H9 (cell line): ENCODE data around the gene SLC16A10. TPM values are rescaled to one million over a fixed set of nuclear protein-coding genes. Genes with fewer than 3 reads are reported as not detected.

ENCODE experiments used
- DNase-seq: peaks from one replicate; pipeline ENCODE4 v3.0.0-alpha.2; 2017
- H2AFZ ChIP-seq: one replicate; pipeline ENCODE4 v1.6.1; 2013; ENCODE audit warnings: mild to moderate bottlenecking, low read length, control low read depth, moderate library complexity
- H2AK5ac ChIP-seq: 2 replicates; pipeline ENCODE4 v1.6.1; 2013; ENCODE audit warnings: low read length, control low read depth, mixed read lengths; ENCODE audit not compliant: insufficient read length
- H2BK120ac ChIP-seq: one replicate; pipeline ENCODE4 v1.6.1; 2013; ENCODE audit warnings: low read depth, mild to moderate bottlenecking, low read length, control low read depth, inconsistent platforms; ENCODE audit not compliant: poor library complexity, severe bottlenecking
- H2BK12ac ChIP-seq: 2 replicates; pipeline ENCODE4 v1.6.1; 2013; ENCODE audit warnings: low read length, control low read depth, mixed read lengths, low read depth; ENCODE audit not compliant: insufficient read length
- H2BK15ac ChIP-seq: 2 replicates; pipeline ENCODE4 v1.6.1; 2013; ENCODE audit warnings: low read depth, low read length, control low read depth
- H2BK20ac ChIP-seq: one replicate; pipeline ENCODE4 v1.6.1; 2013; ENCODE audit warnings: low read depth, mild to moderate bottlenecking, low read length, control low read depth, inconsistent platforms; ENCODE audit not compliant: poor library complexity, severe bottlenecking
- H2BK5ac ChIP-seq: 2 replicates; pipeline ENCODE4 v1.6.1; 2013; ENCODE audit warnings: low read length, control low read depth, mixed read lengths; ENCODE audit not compliant: insufficient read length
- H3K14ac ChIP-seq: 2 replicates; pipeline ENCODE4 v1.6.1; 2013; ENCODE audit warnings: low read length, control low read depth; ENCODE audit not compliant: insufficient read depth
- H3K18ac ChIP-seq: 2 replicates; pipeline ENCODE4 v1.6.1; 2013; ENCODE audit warnings: low read depth, mild to moderate bottlenecking, mixed read lengths, low read length, control low read depth; ENCODE audit not compliant: insufficient read length
- H3K23ac ChIP-seq: 2 replicates; pipeline ENCODE4 v1.6.1; 2013; ENCODE audit warnings: low read length, control low read depth, mixed read lengths, low read depth; ENCODE audit not compliant: insufficient read length
- H3K23me2 ChIP-seq: 2 replicates; pipeline ENCODE4 v1.6.1; 2013; ENCODE audit warnings: low read depth, mild to moderate bottlenecking, mixed read lengths, low read length, control low read depth; ENCODE audit not compliant: insufficient read length, poor library complexity, severe bottlenecking
- H3K27ac ChIP-seq: 2 replicates; pipeline ENCODE4 v1.5.1; 2013; ENCODE audit warnings: low read length, control low read depth, mixed read lengths, low read depth; ENCODE audit not compliant: insufficient read length
- H3K27me3 ChIP-seq: 2 replicates; pipeline ENCODE4 v1.6.1; 2013; ENCODE audit warnings: low read length, control low read depth, inconsistent platforms; ENCODE audit not compliant: insufficient read depth
- H3K4ac ChIP-seq: 2 replicates; pipeline ENCODE4 v1.6.1; 2013; ENCODE audit warnings: low read depth, mild to moderate bottlenecking, control low read depth, inconsistent platforms, low read length, moderate library complexity
- H3K4me1 ChIP-seq: 2 replicates; pipeline ENCODE4 v1.6.1; 2013; ENCODE audit warnings: low read length, control low read depth, inconsistent platforms; ENCODE audit not compliant: insufficient read depth
- H3K4me2 ChIP-seq: 2 replicates; pipeline ENCODE4 v1.6.1; 2013; ENCODE audit warnings: low read length, control low read depth, mixed read lengths; ENCODE audit not compliant: insufficient read length, insufficient read depth
- H3K56ac ChIP-seq: 2 replicates; pipeline ENCODE4 v1.6.1; 2013; ENCODE audit warnings: low read depth, mild to moderate bottlenecking, mixed read lengths, low read length, control low read depth; ENCODE audit not compliant: insufficient read length
- H3K79me1 ChIP-seq: 2 replicates; pipeline ENCODE4 v1.6.1; 2013; ENCODE audit warnings: low read depth, mild to moderate bottlenecking, moderate library complexity, low read length, control low read depth, inconsistent platforms; ENCODE audit not compliant: insufficient read depth, poor library complexity, severe bottlenecking
- H3K79me2 ChIP-seq: 2 replicates; pipeline ENCODE4 v1.6.1; 2013; ENCODE audit warnings: low read length, control low read depth, inconsistent platforms; ENCODE audit not compliant: insufficient read depth
- H3K9ac ChIP-seq: 2 replicates; pipeline ENCODE4 v1.6.1; 2013; ENCODE audit warnings: low read length, control low read depth, mixed read lengths; ENCODE audit not compliant: insufficient read length; ENCODE audit errors: extremely low read depth
- H3K9me3 ChIP-seq: one replicate; pipeline ENCODE4 v1.6.1; 2013; ENCODE audit warnings: low read depth, low read length, inconsistent platforms; ENCODE audit not compliant: control insufficient read depth
- H3T11ph ChIP-seq: one replicate; pipeline ENCODE4 v1.6.1; 2013; ENCODE audit warnings: mild to moderate bottlenecking, low read length, control low read depth, inconsistent platforms
- H4K20me1 ChIP-seq: one replicate; pipeline ENCODE4 v1.6.1; 2013; ENCODE audit not compliant: control insufficient read depth, insufficient read length, insufficient read depth
- H4K5ac ChIP-seq: 2 replicates; pipeline ENCODE4 v1.6.1; 2013; ENCODE audit warnings: low read depth, mild to moderate bottlenecking, mixed read lengths, low read length, control low read depth; ENCODE audit not compliant: insufficient read length
- H4K8ac ChIP-seq: replicated peaks from 2 replicates; pipeline ENCODE4 v1.6.1; 2013; ENCODE audit warnings: low read length, control low read depth, mixed read lengths, low read depth; ENCODE audit not compliant: insufficient read length
- H4K91ac ChIP-seq: 2 replicates; pipeline ENCODE4 v1.6.1; 2013; ENCODE audit warnings: low read depth, mild to moderate bottlenecking, moderate library complexity, mixed read lengths, low read length, control low read depth; ENCODE audit not compliant: insufficient read length
- H3K27ac Mint-ChIP-seq, 3 experiments: 2 replicates in 2 of 3; 3 replicates in 1 of 3; pipeline ENCODE4 v1.8.0; 2020 to 2021; ENCODE audit warnings: mixed read lengths in 3 of 3, mild to moderate bottlenecking in 1 of 3, moderate library complexity in 1 of 3
- H3K27me3 Mint-ChIP-seq: 2 replicates; pipeline ENCODE4 v1.8.0; 2021; ENCODE audit warnings: low read depth, mild to moderate bottlenecking, moderate library complexity, mixed read lengths
- H3K36me3 Mint-ChIP-seq, 3 experiments: 2 replicates in 2 of 3; 3 replicates in 1 of 3; pipeline ENCODE4 v1.8.0; 2020 to 2021; ENCODE audit warnings: low read depth in 3 of 3, mixed read lengths in 3 of 3; ENCODE audit not compliant: insufficient read depth in 1 of 3
- H3K4me1 Mint-ChIP-seq, 2 experiments: 2 replicates each; pipeline ENCODE4 v1.8.0; 2020; ENCODE audit warnings: mixed read lengths in 2 of 2
- H3K4me3 Mint-ChIP-seq, 2 experiments: 2 replicates in 1 of 2; 3 replicates in 1 of 2; pipeline ENCODE4 v1.8.0; 2020 to 2021; ENCODE audit warnings: mild to moderate bottlenecking in 2 of 2, mixed read lengths in 2 of 2, moderate library complexity in 1 of 2
- H3K9me3 Mint-ChIP-seq, 2 experiments: 2 replicates in 1 of 2; 3 replicates in 1 of 2; pipeline ENCODE4 v1.8.0; 2020; ENCODE audit warnings: mild to moderate bottlenecking in 2 of 2, mixed read lengths in 2 of 2, moderate library complexity in 1 of 2
- CTCF ChIP-seq: fragments of 200-600 bp; sonication (generic); conservative IDR thresholded peaks from 3 replicates; pipeline ENCODE4 v1.8.0; 2021; ENCODE audit warnings: antibody characterized with exemption, mild to moderate bottlenecking
- WGBS: extraction: QIAGEN DNeasy Blood & Tissue Kit; methylation state at CpG from one replicate; pipeline ENCODE4 v1.1.7; 2013; ENCODE audit warnings: missing lambda C conversion rate, low lambda C conversion rate, mixed read lengths; ENCODE audit not compliant: insufficient read length; ENCODE audit errors: extremely low coverage; 5-methylcytosine and 5-hydroxymethylcytosine counted together
- total RNA-seq: library from RNA; stranded (reverse); gene quantifications from 2 replicates; pipeline ENCODE4 v1.2.1, GENCODE V29; 2021

SLC16A10 gene
- total RNA-seq, 1 experiment from 2014 or later, result 11.4 TPM

- Histone ChIP-seq H3K9me3 (no peaks in the 10 kb centered on the region), H4K5ac (no peak overlapping the region), H3K27ac (no peak overlapping the region), H3K79me1 (no peaks in the 10 kb centered on the region), H2BK12ac (no peak overlapping the region), H2BK120ac (no peak overlapping the region), H3K27me3 (no peaks in the 10 kb centered on the region), H3K4me2 (no peak overlapping the region), H3K18ac (no peak overlapping the region), H2AFZ (no peak overlapping the region), H2AK5ac (no peak overlapping the region), H3K14ac (no peak overlapping the region), H4K20me1 (no peaks in the 10 kb centered on the region), H3T11ph (no peak overlapping the region), H3K9ac (no peak overlapping the region), H4K91ac (no peak overlapping the region), H3K4me1 (no peaks in the 10 kb centered on the region), H2BK20ac (no peak overlapping the region), H3K23me2 (no peaks in the 10 kb centered on the region), H3K4ac (no peak overlapping the region), H2BK5ac (no peak overlapping the region), H4K8ac (no peak overlapping the region), H3K79me2 (no peaks in the 10 kb centered on the region), H3K23ac (no peak overlapping the region), H2BK15ac (no peak overlapping the region), H3K56ac (no peak overlapping the region)
- WGBS, result no CpG with 5 or more reads among the region's 11 CpGs
- Mint-ChIP-seq H3K27ac (no peak overlapping the region), H3K27me3 (peaks cover 9% of the 10 kb centered on the region), H3K4me1 (peaks cover 15 to 16% of the 10 kb centered on the region in 2 experiments), H3K36me3 (no peaks in the 10 kb centered on the region), H3K4me3 (no peak overlapping the region), H3K9me3 (no peaks in the 10 kb centered on the region)
- TF ChIP-seq CTCF, result no peak
- DNase-seq, result no peak
Observed at GRCh38 chr6:111070105-111071005, 16.9 kb upstream of the SLC16A10 start.
